ENCODE measurements around the gene IRS2. TPM values are rescaled to one million over a fixed set of nuclear protein-coding genes. Genes with fewer than 3 reads are reported as not detected.

IRS2 gene
- total RNA-seq, 1 experiment from 2014 or later, result 41.8 TPM

DNA sequence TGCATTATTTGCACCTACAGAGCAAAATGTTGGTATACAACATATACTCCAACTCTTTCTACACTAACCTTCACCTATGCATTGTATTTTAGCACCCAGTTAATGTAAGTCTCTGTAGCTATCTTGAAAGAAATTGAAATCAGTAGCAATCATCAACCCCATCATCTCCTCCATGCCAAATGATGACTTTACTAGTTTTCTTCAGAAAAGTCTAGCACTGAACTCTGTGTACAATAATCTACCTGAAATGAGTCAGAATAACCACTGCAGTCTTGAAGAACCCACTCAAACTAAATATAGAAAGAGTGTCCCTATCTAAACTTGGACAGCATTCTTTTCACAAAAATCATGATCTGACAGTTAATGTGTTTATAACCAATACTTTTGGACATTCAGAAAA, 9.8 kb downstream of the IRS2 start:
- DNase-seq (ENCODE audit: unreplicated experiment), result no peak
- TF ChIP-seq, protein P1, sequence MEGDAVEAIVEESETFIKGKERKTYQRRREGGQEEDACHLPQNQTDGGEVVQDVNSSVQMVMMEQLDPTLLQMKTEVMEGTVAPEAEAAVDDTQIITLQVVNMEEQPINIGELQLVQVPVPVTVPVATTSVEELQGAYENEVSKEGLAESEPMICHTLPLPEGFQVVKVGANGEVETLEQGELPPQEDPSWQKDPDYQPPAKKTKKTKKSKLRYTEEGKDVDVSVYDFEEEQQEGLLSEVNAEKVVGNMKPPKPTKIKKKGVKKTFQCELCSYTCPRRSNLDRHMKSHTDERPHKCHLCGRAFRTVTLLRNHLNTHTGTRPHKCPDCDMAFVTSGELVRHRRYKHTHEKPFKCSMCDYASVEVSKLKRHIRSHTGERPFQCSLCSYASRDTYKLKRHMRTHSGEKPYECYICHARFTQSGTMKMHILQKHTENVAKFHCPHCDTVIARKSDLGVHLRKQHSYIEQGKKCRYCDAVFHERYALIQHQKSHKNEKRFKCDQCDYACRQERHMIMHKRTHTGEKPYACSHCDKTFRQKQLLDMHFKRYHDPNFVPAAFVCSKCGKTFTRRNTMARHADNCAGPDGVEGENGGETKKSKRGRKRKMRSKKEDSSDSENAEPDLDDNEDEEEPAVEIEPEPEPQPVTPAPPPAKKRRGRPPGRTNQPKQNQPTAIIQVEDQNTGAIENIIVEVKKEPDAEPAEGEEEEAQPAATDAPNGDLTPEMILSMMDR (IDR thresholded peaks at IDR 0.05; ENCODE audit: unreplicated experiment), result no peak
- intact Hi-C loops (cut with micrococcal nuclease), result loop anchor here (5.0 kb wide), 1 partner anchor 394 kb away; no protein-coding TSS in a partner anchor
- BruUV-seq (replicated peaks), result no TSS peak
- POLR2A ChIA-PET, result interaction anchor here (0.5 to 2.3 kb wide), 12 partner anchors 10 to 861 kb away, joined by 3 to 7 read pairs (median 4); no protein-coding TSS in a partner anchor
- Mint-ChIP-seq H3K4me1 (ENCODE audit: insufficient read depth, unreplicated experiment) (peaks cover 49% of the 10 kb centered on the region), H3K4me3 (ENCODE audit: unreplicated experiment) (peak overlapping the region; percentile 84), H3K27ac (ENCODE audit: low read depth, unreplicated experiment) (peak overlapping the region; percentile 70), H3K9me3 (ENCODE audit: unreplicated experiment) (no peaks in the 10 kb centered on the region), H3K27me3 (ENCODE audit: insufficient read depth, unreplicated experiment) (no peaks in the 10 kb centered on the region), H3K36me3 (ENCODE audit: insufficient read depth, unreplicated experiment) (peaks cover 85% of the 10 kb centered on the region)
- CTCF ChIA-PET, result interaction anchor here (0.6 to 1.3 kb wide), 4 partner anchors 13 to 815 kb away, joined by 3 to 4 read pairs (median 4); no protein-coding TSS in a partner anchor

DNA sequence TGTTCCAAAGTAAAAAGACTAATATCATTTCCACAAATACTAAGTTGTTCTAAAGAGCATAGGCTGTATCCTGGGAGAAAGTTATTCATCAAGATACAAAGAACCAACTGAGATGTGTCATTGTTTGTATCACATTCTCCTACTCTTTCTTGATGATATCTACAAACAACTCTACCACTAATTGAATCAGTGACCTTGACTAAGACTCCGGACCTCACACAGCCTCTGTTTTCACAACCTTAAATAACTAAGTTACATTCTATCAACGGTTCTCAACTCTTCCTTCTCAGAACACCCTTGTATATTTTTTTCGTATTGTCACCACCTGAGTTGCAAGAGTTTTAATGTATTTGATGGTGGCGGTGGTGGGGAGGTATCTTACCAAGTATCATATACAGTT, 12.6 kb downstream of the IRS2 start:
- BruUV-seq (replicated peaks), result no TSS peak
- H3K27me3 Mint-ChIP-seq (ENCODE audit: insufficient read depth, unreplicated experiment), result no peaks in the 10 kb centered on the region
- no peaks in the 10 kb centered on the region for H3K9me3 Mint-ChIP-seq (ENCODE audit: unreplicated experiment)
- CTCF ChIA-PET, result no interaction called here
- peaks cover 33% of the 10 kb centered on the region for H3K4me1 Mint-ChIP-seq (ENCODE audit: insufficient read depth, unreplicated experiment)
- POLR2A ChIA-PET, result no interaction called here
- H3K27ac Mint-ChIP-seq (ENCODE audit: low read depth, unreplicated experiment), result no peak overlapping the region
- no peak overlapping the region for H3K4me3 Mint-ChIP-seq (ENCODE audit: unreplicated experiment)
- TF ChIP-seq, protein P1 (IDR thresholded peaks at IDR 0.05; ENCODE audit: unreplicated experiment), result no peak
- DNase-seq (ENCODE audit: unreplicated experiment), result no peak
- peaks cover 85% of the 10 kb centered on the region for H3K36me3 Mint-ChIP-seq (ENCODE audit: insufficient read depth, unreplicated experiment)
- intact Hi-C loops (cut with micrococcal nuclease), result no loop called here

DNA sequence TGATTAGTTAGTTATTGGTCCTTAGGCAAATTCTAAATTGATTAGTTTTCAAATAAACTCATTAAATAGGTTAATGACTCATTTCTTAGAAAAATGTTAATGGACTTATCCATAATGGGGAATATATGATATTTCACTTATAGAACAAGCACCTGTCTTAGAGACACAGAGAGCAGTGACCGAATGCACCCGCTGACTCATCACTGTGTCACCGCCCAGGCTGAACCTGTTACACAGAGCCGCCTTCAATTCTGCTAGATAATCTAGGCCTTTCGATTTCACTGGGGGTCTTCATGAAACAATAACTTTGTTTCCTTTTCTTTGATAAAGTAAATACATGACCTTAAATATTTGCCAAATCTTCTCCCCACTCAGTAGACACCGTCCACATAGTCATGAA, 13.1 kb downstream of the IRS2 start:
- POLR2A ChIA-PET, result interaction anchor here (0.8 kb wide), 1 partner anchor 30 kb away, joined by 4 read pairs; no protein-coding TSS in a partner anchor
- no peaks in the 10 kb centered on the region for H3K9me3 Mint-ChIP-seq (ENCODE audit: unreplicated experiment)
- peak; percentile 67 for DNase-seq (ENCODE audit: unreplicated experiment)
- peaks cover 85% of the 10 kb centered on the region for H3K36me3 Mint-ChIP-seq (ENCODE audit: insufficient read depth, unreplicated experiment)
- H3K27ac Mint-ChIP-seq (ENCODE audit: low read depth, unreplicated experiment), result no peak overlapping the region
- intact Hi-C loops (cut with micrococcal nuclease), result no loop called here
- H3K4me3 Mint-ChIP-seq (ENCODE audit: unreplicated experiment), result peak overlapping the region; percentile 21
- H3K4me1 Mint-ChIP-seq (ENCODE audit: insufficient read depth, unreplicated experiment), result peaks cover 31% of the 10 kb centered on the region
- CTCF ChIA-PET, result interaction anchor here (0.6 kb wide), 1 partner anchor 12 kb away, joined by 6 read pairs; no protein-coding TSS in a partner anchor
- TF ChIP-seq, protein P1 (IDR thresholded peaks at IDR 0.05; ENCODE audit: unreplicated experiment), result no peak
- H3K27me3 Mint-ChIP-seq (ENCODE audit: insufficient read depth, unreplicated experiment), result no peaks in the 10 kb centered on the region
- no TSS peak for BruUV-seq (replicated peaks)

DNA sequence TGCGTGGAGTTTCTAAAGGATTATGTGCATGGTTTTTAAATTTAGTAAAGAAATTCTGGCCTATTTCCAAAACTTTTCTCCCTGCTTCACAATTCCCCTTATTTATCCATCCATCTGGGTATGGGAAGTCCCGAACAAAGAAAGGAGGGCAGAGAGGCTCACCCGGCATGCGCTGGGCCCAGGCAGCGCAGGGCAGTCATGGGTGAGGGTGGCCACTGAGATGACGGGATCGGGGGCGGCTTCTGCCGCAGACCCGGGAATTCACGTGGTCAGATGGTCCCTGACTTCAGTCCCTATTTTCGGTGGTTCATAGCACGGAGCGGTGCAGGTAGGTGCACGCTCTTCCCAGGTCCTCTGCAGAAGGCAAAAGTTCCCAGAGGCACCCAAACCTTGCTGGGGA, 14.5 kb downstream of the IRS2 start:
- no peak for DNase-seq (ENCODE audit: unreplicated experiment)
- Mint-ChIP-seq H3K27me3 (ENCODE audit: insufficient read depth, unreplicated experiment) (no peaks in the 10 kb centered on the region), H3K4me3 (ENCODE audit: unreplicated experiment) (no peak overlapping the region), H3K27ac (ENCODE audit: low read depth, unreplicated experiment) (no peak overlapping the region), H3K9me3 (ENCODE audit: unreplicated experiment) (no peaks in the 10 kb centered on the region), H3K4me1 (ENCODE audit: insufficient read depth, unreplicated experiment) (peaks cover 27% of the 10 kb centered on the region), H3K36me3 (ENCODE audit: insufficient read depth, unreplicated experiment) (peaks cover 92% of the 10 kb centered on the region)
- TF ChIP-seq, protein P1 (IDR thresholded peaks at IDR 0.05; ENCODE audit: unreplicated experiment), result no peak
- ChIA-PET POLR2A (no interaction called here), CTCF (no interaction called here)
- no TSS peak for BruUV-seq (replicated peaks)
- intact Hi-C loops (cut with micrococcal nuclease), result no loop called here

All from MCF 10A (cell line).